Measurements from ENCODE around the gene ATP5PB. TPM values are rescaled to one million over a fixed set of nuclear protein-coding genes. Genes with fewer than 3 reads are reported as not detected.

ATP5PB gene
- polyA plus RNA-seq, 1 donor from 2014 or later = 597 TPM

DNA sequence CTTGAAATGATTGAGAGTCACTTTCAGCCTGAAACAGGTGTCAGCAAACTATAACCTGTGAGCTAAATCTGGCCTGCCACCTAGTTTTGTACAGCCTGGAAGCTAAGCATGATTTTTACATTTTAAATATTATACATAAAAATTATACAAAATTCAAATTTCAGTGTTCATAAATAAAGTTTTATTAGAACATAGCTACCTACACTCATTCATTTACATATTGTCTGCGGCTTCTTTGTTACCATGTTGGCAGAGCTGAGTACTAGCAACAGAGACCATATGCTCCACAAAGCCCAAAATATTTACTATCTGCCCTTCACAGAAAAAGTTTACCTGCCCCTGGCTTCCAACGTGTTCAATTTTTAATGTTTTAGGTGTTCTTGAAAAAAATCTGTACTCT is 16.5 kb downstream of the ATP5PB start:
- no peaks in the 10 kb centered on the region for H3K79me2 ChIP-seq (replicated peaks; ENCODE audit: insufficient read depth, low read length)
- TF ChIP-seq RAD21 (conservative IDR thresholded peaks at IDR 0.05) (no peak), SMC3 (conservative IDR thresholded peaks at IDR 0.05; ENCODE audit: poor library complexity) (no peak), MXI1 (conservative IDR thresholded peaks at IDR 0.05; ENCODE audit: poor library complexity, severe bottlenecking) (no peak), EZH2 (IDR thresholded peaks at IDR 0.05; ENCODE audit: borderline replicate concordance, insufficient read depth, low read length, poor library complexity, severe bottlenecking) (no peak), TAF1 (IDR thresholded peaks at IDR 0.05; ENCODE audit: low read depth) (no peak), POLR2AphosphoS5 (IDR thresholded peaks at IDR 0.05) (no peak), EP300 (conservative IDR thresholded peaks at IDR 0.05; ENCODE audit: poor library complexity, severe bottlenecking) (no peak)
- TF ChIP-seq, protein P1, sequence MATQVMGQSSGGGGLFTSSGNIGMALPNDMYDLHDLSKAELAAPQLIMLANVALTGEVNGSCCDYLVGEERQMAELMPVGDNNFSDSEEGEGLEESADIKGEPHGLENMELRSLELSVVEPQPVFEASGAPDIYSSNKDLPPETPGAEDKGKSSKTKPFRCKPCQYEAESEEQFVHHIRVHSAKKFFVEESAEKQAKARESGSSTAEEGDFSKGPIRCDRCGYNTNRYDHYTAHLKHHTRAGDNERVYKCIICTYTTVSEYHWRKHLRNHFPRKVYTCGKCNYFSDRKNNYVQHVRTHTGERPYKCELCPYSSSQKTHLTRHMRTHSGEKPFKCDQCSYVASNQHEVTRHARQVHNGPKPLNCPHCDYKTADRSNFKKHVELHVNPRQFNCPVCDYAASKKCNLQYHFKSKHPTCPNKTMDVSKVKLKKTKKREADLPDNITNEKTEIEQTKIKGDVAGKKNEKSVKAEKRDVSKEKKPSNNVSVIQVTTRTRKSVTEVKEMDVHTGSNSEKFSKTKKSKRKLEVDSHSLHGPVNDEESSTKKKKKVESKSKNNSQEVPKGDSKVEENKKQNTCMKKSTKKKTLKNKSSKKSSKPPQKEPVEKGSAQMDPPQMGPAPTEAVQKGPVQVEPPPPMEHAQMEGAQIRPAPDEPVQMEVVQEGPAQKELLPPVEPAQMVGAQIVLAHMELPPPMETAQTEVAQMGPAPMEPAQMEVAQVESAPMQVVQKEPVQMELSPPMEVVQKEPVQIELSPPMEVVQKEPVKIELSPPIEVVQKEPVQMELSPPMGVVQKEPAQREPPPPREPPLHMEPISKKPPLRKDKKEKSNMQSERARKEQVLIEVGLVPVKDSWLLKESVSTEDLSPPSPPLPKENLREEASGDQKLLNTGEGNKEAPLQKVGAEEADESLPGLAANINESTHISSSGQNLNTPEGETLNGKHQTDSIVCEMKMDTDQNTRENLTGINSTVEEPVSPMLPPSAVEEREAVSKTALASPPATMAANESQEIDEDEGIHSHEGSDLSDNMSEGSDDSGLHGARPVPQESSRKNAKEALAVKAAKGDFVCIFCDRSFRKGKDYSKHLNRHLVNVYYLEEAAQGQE (IDR thresholded peaks at IDR 0.05; ENCODE audit: borderline replicate concordance) = no peak
- TF ChIP-seq, protein P2, sequence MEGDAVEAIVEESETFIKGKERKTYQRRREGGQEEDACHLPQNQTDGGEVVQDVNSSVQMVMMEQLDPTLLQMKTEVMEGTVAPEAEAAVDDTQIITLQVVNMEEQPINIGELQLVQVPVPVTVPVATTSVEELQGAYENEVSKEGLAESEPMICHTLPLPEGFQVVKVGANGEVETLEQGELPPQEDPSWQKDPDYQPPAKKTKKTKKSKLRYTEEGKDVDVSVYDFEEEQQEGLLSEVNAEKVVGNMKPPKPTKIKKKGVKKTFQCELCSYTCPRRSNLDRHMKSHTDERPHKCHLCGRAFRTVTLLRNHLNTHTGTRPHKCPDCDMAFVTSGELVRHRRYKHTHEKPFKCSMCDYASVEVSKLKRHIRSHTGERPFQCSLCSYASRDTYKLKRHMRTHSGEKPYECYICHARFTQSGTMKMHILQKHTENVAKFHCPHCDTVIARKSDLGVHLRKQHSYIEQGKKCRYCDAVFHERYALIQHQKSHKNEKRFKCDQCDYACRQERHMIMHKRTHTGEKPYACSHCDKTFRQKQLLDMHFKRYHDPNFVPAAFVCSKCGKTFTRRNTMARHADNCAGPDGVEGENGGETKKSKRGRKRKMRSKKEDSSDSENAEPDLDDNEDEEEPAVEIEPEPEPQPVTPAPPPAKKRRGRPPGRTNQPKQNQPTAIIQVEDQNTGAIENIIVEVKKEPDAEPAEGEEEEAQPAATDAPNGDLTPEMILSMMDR (IDR thresholded peaks at IDR 0.05; ENCODE audit: poor library complexity, severe bottlenecking) = no peak
- H2AFZ ChIP-seq (ENCODE audit: low read depth, low read length) = no peak overlapping the region
- H4K20me1 ChIP-seq (ENCODE audit: insufficient read depth) = no peaks in the 10 kb centered on the region
- H3K9me3 ChIP-seq (ENCODE audit: low read length) = no peaks in the 10 kb centered on the region
- peaks cover 3% of the 10 kb centered on the region for H3K36me3 ChIP-seq (ENCODE audit: insufficient read depth, low read length)
- H3K4me2 ChIP-seq (ENCODE audit: low read length) = no peak overlapping the region
- H3K9me2 ChIP-seq (ENCODE audit: insufficient read depth, low read length) = no peaks in the 10 kb centered on the region
- H3F3A ChIP-seq (ENCODE audit: insufficient read depth, low read length, poor library complexity, severe bottlenecking) = no peaks in the 10 kb centered on the region
- no peak overlapping the region for H3K27ac ChIP-seq (ENCODE audit: low read length)
- no peak overlapping the region for H3K9ac ChIP-seq (ENCODE audit: low read length)
- H3K4me3 ChIP-seq (ENCODE audit: low read length) = no peak overlapping the region
- H3K27me3 ChIP-seq (ENCODE audit: insufficient read depth, low read depth, low read length) = no peaks in the 10 kb centered on the region

DNA sequence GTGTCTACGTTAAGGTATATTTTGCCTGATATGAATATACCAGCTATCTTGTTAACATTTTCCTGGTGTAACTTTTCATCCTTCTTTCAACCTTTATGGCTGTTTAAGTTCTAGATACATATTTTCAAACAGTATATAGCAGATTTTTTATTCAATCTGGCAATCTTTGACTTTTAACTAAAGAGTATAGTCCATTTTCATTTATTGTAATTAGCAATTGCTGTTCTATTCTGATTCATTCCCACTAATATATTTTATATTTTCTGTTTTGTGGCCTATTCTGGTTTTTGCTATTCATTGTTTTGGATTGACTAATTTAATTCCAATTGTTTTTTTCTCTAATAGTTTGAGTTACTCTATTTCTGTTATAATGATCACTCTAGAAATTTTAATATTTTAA is 17.2 kb downstream of the ATP5PB start:
- peaks cover 3% of the 10 kb centered on the region for H3K36me3 ChIP-seq (ENCODE audit: insufficient read depth, low read length)
- H3F3A ChIP-seq (ENCODE audit: insufficient read depth, low read length, poor library complexity, severe bottlenecking) = no peaks in the 10 kb centered on the region
- H4K20me1 ChIP-seq (ENCODE audit: insufficient read depth) = no peaks in the 10 kb centered on the region
- no peak overlapping the region for H3K4me3 ChIP-seq (ENCODE audit: low read length)
- no peak overlapping the region for H3K9ac ChIP-seq (ENCODE audit: low read length)
- no peak overlapping the region for H3K4me2 ChIP-seq (ENCODE audit: low read length)
- no peaks in the 10 kb centered on the region for H3K9me3 ChIP-seq (ENCODE audit: low read length)
- no peak overlapping the region for H3K27ac ChIP-seq (ENCODE audit: low read length)
- H3K79me2 ChIP-seq (replicated peaks; ENCODE audit: insufficient read depth, low read length) = no peaks in the 10 kb centered on the region
- TF ChIP-seq RAD21 (conservative IDR thresholded peaks at IDR 0.05) (no peak), MXI1 (conservative IDR thresholded peaks at IDR 0.05; ENCODE audit: poor library complexity, severe bottlenecking) (no peak), EZH2 (IDR thresholded peaks at IDR 0.05; ENCODE audit: borderline replicate concordance, insufficient read depth, low read length, poor library complexity, severe bottlenecking) (no peak), TAF1 (IDR thresholded peaks at IDR 0.05; ENCODE audit: low read depth) (no peak), SMC3 (conservative IDR thresholded peaks at IDR 0.05; ENCODE audit: poor library complexity) (no peak), POLR2AphosphoS5 (IDR thresholded peaks at IDR 0.05) (no peak), EP300 (conservative IDR thresholded peaks at IDR 0.05; ENCODE audit: poor library complexity, severe bottlenecking) (no peak)
- TF ChIP-seq, protein P2 (IDR thresholded peaks at IDR 0.05; ENCODE audit: poor library complexity, severe bottlenecking) = no peak
- TF ChIP-seq, protein P1 (IDR thresholded peaks at IDR 0.05; ENCODE audit: borderline replicate concordance) = no peak
- no peak overlapping the region for H2AFZ ChIP-seq (ENCODE audit: low read depth, low read length)
- H3K9me2 ChIP-seq (ENCODE audit: insufficient read depth, low read length) = no peaks in the 10 kb centered on the region
- no peaks in the 10 kb centered on the region for H3K27me3 ChIP-seq (ENCODE audit: insufficient read depth, low read depth, low read length)
